GM12865 (cell line): ENCODE results near the gene SLC43A1.

Source experiments
- DNase-seq: peaks from one replicate; pipeline ENCODE4 v3.0.0; 2010; ENCODE audit warnings: low read depth
- H3K4me3 ChIP-seq: 2 replicates; pipeline ENCODE4 v1.5.1; 2011; ENCODE audit warnings: mild to moderate bottlenecking, low read depth, low read length, control low read depth
- CTCF ChIP-seq: IDR thresholded peaks from 2 replicates; pipeline ENCODE4 v1.5.1; 2011; ENCODE audit warnings: low read length, control low read depth, low read depth, inconsistent platforms; ENCODE audit not compliant: insufficient read depth; ENCODE audit errors: missing control alignments

The SLC43A1 gene

DNA sequence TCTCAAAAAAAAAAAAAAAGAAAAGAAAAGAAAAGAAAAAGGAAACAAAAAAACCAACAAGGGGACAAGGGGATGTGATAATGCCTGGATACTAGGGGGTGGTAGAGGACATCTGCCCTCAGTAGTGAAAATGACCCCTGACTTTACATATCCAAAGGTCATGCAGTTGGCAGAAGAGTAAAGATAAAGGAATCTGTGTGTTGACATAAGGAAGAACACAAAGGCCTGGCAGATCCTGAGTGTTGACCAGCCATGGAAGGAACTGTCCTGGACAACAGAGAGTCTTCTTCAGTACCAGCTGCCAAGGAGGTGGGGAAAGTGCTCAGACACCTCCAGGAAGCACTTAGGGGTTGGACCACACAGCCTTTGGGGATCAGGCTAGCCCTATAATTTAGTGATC lies 12.6 kb downstream of the SLC43A1 start:
- TF ChIP-seq CTCF, result no peak
- no peak overlapping the region for H3K4me3 ChIP-seq
- no peak for DNase-seq

DNA sequence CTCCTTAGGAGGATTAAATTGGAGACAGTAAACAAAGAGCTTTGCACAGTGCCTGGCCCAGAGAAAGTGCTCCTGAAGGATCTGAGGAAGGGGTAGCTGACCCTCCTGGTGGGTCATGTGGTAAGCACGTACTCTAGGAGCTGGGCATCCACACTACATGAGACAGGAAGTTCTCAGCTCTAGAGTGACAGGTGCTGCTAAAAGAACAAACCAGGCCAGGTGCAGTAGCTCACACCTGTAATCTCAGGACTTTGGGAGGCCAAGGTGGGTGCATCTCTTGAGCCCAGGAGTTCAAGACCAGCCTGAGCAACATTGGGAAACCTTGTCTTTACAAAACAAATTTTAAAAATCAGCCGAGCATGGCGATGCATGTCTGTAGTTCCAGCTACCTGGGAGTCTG lies 13.1 kb downstream of the SLC43A1 start:
- no peak for DNase-seq
- H3K4me3 ChIP-seq, result no peak overlapping the region
- TF ChIP-seq CTCF, result no peak

DNA sequence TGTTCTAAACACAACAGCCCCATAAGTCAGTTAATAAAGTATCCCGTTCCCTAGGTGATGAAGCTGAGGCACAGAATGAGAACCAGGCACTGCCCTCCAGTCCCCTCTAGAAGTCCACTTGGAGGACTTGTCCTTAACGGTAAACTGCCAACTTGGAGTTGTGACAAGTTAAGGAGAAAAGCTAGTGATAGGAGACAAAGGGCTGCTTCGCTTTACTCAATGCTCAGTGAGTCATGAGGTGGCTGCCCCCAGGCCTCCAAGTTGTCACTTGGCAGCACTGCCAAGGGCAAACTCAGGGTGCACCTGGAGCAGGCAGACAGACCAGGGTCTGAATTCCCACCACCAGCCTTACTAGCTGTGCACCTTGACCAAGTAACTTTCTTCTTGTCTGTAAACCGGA lies 13.5 kb downstream of the SLC43A1 start:
- TF ChIP-seq CTCF, result no peak
- no peak for DNase-seq
- H3K4me3 ChIP-seq, result no peak overlapping the region

GRCh38 chr11:57500926-57501325 lies 14.6 kb downstream of the SLC43A1 start:
- TF ChIP-seq CTCF, result no peak
- H3K4me3 ChIP-seq, result no peak overlapping the region
- no peak for DNase-seq

GRCh38 chr11:57500515-57500914 lies 15.0 kb downstream of the SLC43A1 start:
- DNase-seq, result no peak
- no peak for TF ChIP-seq CTCF
- no peak overlapping the region for H3K4me3 ChIP-seq

- no peak for TF ChIP-seq CTCF
- no peak for DNase-seq
- H3K4me3 ChIP-seq, result no peak overlapping the region
Observed at GRCh38 chr11:57499983-57500461, 15.5 kb downstream of the SLC43A1 start.

DNA sequence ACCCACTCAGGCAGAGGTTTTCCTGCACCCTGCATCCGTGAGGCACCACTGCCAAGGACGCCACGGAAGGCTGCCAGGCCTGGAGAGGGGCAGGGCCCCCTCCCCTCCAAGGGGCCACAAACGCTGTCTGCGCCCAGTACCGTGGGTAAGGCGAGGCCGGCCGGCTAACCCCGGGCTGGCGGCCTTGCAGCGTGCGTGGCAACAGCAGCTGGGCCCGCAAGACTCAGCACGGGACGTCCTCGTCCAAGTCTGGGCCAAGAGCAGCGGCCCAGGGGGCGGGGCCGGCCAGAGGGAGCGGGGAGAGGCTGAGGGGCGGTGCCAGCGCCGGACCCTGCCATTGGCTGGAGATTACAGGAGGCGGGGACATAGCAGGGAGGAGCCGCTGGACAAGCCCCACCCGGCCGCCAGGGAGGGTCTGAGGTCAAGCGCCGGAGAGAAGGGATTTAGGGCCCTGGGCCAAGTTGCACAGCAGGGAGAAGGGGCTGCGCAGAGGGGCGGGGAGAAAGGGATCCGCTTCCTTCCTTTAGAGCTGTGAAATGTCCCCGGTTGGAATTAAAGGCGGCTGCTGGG lies 16.0 kb downstream of the SLC43A1 start:
- no peak overlapping the region for H3K4me3 ChIP-seq
- peak; percentile 52 for DNase-seq
- TF ChIP-seq CTCF, result no peak
